ACC112 (cell line): Measurements from ENCODE around the gene GPR75.
"Not testable (repeated sequence)": the region's sequence is repeated elsewhere in the genome, so short reads cannot be mapped to it uniquely, and the experiment has no call there.

Experiments
- H2AFZ ChIP-seq: fragments of 200-600 bp; sonication (generic); one replicate; pipeline ENCODE4 v1.6.0; 2017; ENCODE audit warnings: antibody characterized with exemption, low read length; ENCODE audit not compliant: unreplicated experiment
- H3K27ac ChIP-seq: fragments of 200-600 bp; sonication (generic); 2 replicates; pipeline ENCODE4 v1.5.1; 2014; ENCODE audit warnings: low read depth, mild to moderate bottlenecking, antibody characterized with exemption, low read length, moderate library complexity
- H3K27me3 ChIP-seq: fragments of 200-600 bp; sonication (generic); 2 replicates; pipeline ENCODE4 v1.6.1; 2014; ENCODE audit warnings: mild to moderate bottlenecking, antibody characterized with exemption, low read length, moderate library complexity, mixed read lengths; ENCODE audit not compliant: insufficient read depth
- H3K36me3 ChIP-seq: fragments of 200-600 bp; sonication (generic); 2 replicates; pipeline ENCODE4 v1.6.1; 2016; ENCODE audit warnings: mild to moderate bottlenecking, antibody characterized with exemption, low read length, moderate library complexity, mixed read lengths; ENCODE audit not compliant: insufficient read depth
- H3K4me1 ChIP-seq: fragments of 200-600 bp; sonication (generic); one replicate; pipeline ENCODE4 v1.6.1; 2016; ENCODE audit warnings: low read length, mixed read lengths; ENCODE audit not compliant: insufficient read depth, unreplicated experiment, control insufficient read depth
- H3K4me3 ChIP-seq: fragments of 200-600 bp; sonication (generic); 2 replicates; pipeline ENCODE4 v1.5.1; 2014; ENCODE audit warnings: mild to moderate bottlenecking, low read depth, low read length
- H3K79me2 ChIP-seq: fragments of 200-600 bp; sonication (generic); one replicate; pipeline ENCODE4 v1.6.0; 2016; ENCODE audit warnings: low read length; ENCODE audit not compliant: control insufficient read depth, unreplicated experiment, insufficient read depth

The GPR75 gene

GRCh38 chr2:53827398-53828175 is 32.2 kb downstream of the GPR75 start:
- Histone ChIP-seq H3K4me3 (no peak overlapping the region), H3K4me1 (no peaks in the 10 kb centered on the region), H3K27me3 (no peaks in the 10 kb centered on the region), H3K36me3 (no peaks in the 10 kb centered on the region), H2AFZ (no peak overlapping the region), H3K27ac (no peak overlapping the region), H3K79me2 (no peaks in the 10 kb centered on the region)

GRCh38 chr2:53826587-53827397 is 33.0 kb downstream of the GPR75 start:
- Histone ChIP-seq H2AFZ (no peak overlapping the region), H3K4me1 (no peaks in the 10 kb centered on the region), H3K27me3 (no peaks in the 10 kb centered on the region), H3K36me3 (no peaks in the 10 kb centered on the region), H3K4me3 (no peak overlapping the region), H3K27ac (no peak overlapping the region), H3K79me2 (no peaks in the 10 kb centered on the region)

DNA sequence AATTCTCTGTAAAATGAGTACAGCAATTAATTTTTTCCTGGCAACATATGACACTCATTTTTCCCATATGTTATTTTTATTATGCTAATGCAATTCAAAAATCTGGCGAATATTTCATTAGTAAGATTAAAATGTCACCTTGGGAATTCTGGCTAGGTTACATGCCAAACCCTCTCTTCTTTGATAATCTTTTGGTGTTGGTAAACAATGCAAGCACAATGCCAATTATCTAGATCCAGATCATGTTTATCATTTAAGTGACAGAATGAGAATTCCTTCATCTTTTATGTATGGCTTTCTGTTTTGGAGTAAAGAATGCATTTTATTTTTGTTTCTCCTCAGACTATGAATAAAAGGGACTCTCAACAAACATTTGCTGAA is 33.7 kb downstream of the GPR75 start:
- Histone ChIP-seq H3K27me3 (no peaks in the 10 kb centered on the region), H3K79me2 (no peaks in the 10 kb centered on the region), H3K27ac (no peak overlapping the region), H3K36me3 (no peaks in the 10 kb centered on the region), H2AFZ (no peak overlapping the region), H3K4me3 (no peak overlapping the region), H3K4me1 (no peaks in the 10 kb centered on the region)

- not testable (repeated sequence) for H2AFZ ChIP-seq, H3K4me3 ChIP-seq, H3K36me3 ChIP-seq, H3K79me2 ChIP-seq, H3K27ac ChIP-seq, H3K27me3 ChIP-seq, H3K4me1 ChIP-seq
These were observed 36.1 kb downstream of the GPR75 start for GRCh38 chr2:53823639-53824038.

GRCh38 chr2:53821810-53822209 is 38.0 kb downstream of the GPR75 start:
- no peak overlapping the region for H3K4me3 ChIP-seq

GRCh38 chr2:53820711-53821110 is 39.1 kb downstream of the GPR75 start:
- no peaks in the 10 kb centered on the region for H3K79me2 ChIP-seq

More at GRCh38 chr2:53821810-53822209, 38.0 kb downstream of the GPR75 start:
- H3K79me2 ChIP-seq = no peaks in the 10 kb centered on the region
- H3K27ac ChIP-seq = no peak overlapping the region
- H3K27me3 ChIP-seq = no peaks in the 10 kb centered on the region
- no peaks in the 10 kb centered on the region for H3K4me1 ChIP-seq
- H2AFZ ChIP-seq = no peak overlapping the region
- H3K36me3 ChIP-seq = peaks cover 10% of the 10 kb centered on the region

DNA sequence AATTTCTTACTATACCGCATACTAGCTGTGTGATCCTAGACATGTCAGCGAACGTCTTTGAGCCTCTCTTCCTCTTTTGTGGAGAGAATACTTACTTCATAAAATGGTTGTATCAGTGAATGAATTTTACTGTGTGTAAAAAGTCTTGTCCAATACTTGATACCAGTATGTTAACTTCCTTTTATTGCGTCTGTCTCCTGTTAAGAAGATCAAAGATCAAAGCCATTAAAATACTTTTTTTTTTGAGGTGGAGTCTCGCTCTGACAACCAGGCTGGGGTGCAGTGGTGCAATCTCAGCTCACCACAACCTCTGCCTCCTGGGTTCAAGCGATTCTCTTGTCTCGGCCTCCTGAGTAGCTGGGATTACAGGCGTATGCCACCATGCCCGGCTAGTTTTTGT is 39.7 kb downstream of the GPR75 start:
- Histone ChIP-seq H3K36me3 (peaks cover 21% of the 10 kb centered on the region), H3K27me3 (no peaks in the 10 kb centered on the region), H3K79me2 (no peaks in the 10 kb centered on the region), H3K4me3 (no peak overlapping the region), H2AFZ (no peak overlapping the region), H3K27ac (no peak overlapping the region), H3K4me1 (no peaks in the 10 kb centered on the region)

More at GRCh38 chr2:53820711-53821110, 39.1 kb downstream of the GPR75 start:
- H3K4me1 ChIP-seq = no peaks in the 10 kb centered on the region
- H3K4me3 ChIP-seq = no peak overlapping the region
- no peak overlapping the region for H2AFZ ChIP-seq
- H3K36me3 ChIP-seq = peaks cover 16% of the 10 kb centered on the region
- no peaks in the 10 kb centered on the region for H3K27me3 ChIP-seq
- H3K27ac ChIP-seq = no peak overlapping the region

DNA sequence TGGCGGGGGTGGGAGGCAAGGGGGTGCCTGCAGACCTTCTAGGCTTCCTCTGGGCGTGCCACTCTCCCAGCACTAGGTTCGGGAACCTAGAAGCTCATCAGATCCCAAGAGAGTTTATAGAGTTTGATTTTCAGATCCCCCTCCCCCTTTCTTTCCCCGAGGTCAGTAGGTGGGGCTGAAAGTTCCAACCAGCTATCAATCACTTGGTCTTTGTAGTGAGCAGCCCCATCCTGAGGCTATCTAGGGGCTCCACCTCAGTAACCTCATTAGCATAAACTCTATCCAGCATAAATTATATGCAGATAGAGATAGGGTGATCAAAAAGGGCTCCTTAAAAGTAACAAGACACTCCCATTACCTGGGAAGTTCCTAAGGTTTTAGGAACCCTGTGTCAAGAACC is 40.1 kb downstream of the GPR75 start:
- no peak overlapping the region for H3K27ac ChIP-seq
- no peak overlapping the region for H3K4me3 ChIP-seq
- no peaks in the 10 kb centered on the region for H3K79me2 ChIP-seq
- no peak overlapping the region for H2AFZ ChIP-seq
- no peaks in the 10 kb centered on the region for H3K27me3 ChIP-seq
- H3K4me1 ChIP-seq = no peaks in the 10 kb centered on the region
- peaks cover 21% of the 10 kb centered on the region for H3K36me3 ChIP-seq

GRCh38 chr2:53818854-53819435 is 40.8 kb downstream of the GPR75 start:
- no peak overlapping the region for H2AFZ ChIP-seq
- H3K4me3 ChIP-seq = no peak overlapping the region
- H3K4me1 ChIP-seq = no peaks in the 10 kb centered on the region
- H3K27ac ChIP-seq = no peak overlapping the region
- H3K79me2 ChIP-seq = no peaks in the 10 kb centered on the region
- peaks cover 21% of the 10 kb centered on the region for H3K36me3 ChIP-seq
- no peaks in the 10 kb centered on the region for H3K27me3 ChIP-seq

- Histone ChIP-seq H3K27me3 (no peaks in the 10 kb centered on the region), H3K36me3 (peaks cover 39% of the 10 kb centered on the region), H3K4me1 (no peaks in the 10 kb centered on the region), H3K4me3 (no peak overlapping the region), H3K27ac (no peak overlapping the region), H3K79me2 (no peaks in the 10 kb centered on the region), H2AFZ (no peak overlapping the region)
These were observed 46.6 kb downstream of the GPR75 start for GRCh38 chr2:53813151-53813550.
